IPS-11a (cell line): Measurements from ENCODE around the gene METAP1.
"Not testable (repeated sequence)": the region's sequence is repeated elsewhere in the genome, so short reads cannot be mapped to it uniquely, and the experiment has no call there.

Source experiments
- H3K4me3 ChIP-seq: one replicate; pipeline ENCODE4 v1.5.1; 2013; ENCODE audit warnings: low read depth, low read length, control low read depth

The METAP1 gene

GRCh38 chr4:99054428-99054994 lies 59.0 kb downstream of the METAP1 start:
- H3K4me3 ChIP-seq, result no peak overlapping the region

- no peak overlapping the region for H3K4me3 ChIP-seq
These were observed 62.7 kb downstream of the METAP1 start for GRCh38 chr4:99058228-99058627.

GRCh38 chr4:99059550-99059949 lies 64.0 kb downstream of the METAP1 start:
- no peak overlapping the region for H3K4me3 ChIP-seq

- H3K4me3 ChIP-seq, result no peak overlapping the region
These were observed 65.7 kb downstream of the METAP1 start for GRCh38 chr4:99061048-99061700.

GRCh38 chr4:99062120-99062519 lies 66.6 kb downstream of the METAP1 start:
- H3K4me3 ChIP-seq, result no peak overlapping the region

GRCh38 chr4:99065521-99065920 lies 70.0 kb downstream of the METAP1 start:
- not testable (repeated sequence) for H3K4me3 ChIP-seq

GRCh38 chr4:99067617-99068016 lies 72.1 kb downstream of the METAP1 start:
- H3K4me3 ChIP-seq, result no peak overlapping the region

GRCh38 chr4:99071159-99071558 lies 75.6 kb downstream of the METAP1 start:
- no peak overlapping the region for H3K4me3 ChIP-seq

- H3K4me3 ChIP-seq, result no peak overlapping the region
These were observed 79.3 kb downstream of the METAP1 start for GRCh38 chr4:99074816-99075215.

GRCh38 chr4:99076292-99076976 lies 80.9 kb downstream of the METAP1 start:
- H3K4me3 ChIP-seq, result no peak overlapping the region

GRCh38 chr4:99077177-99077576 lies 81.7 kb downstream of the METAP1 start:
- no peak overlapping the region for H3K4me3 ChIP-seq

GRCh38 chr4:99078336-99078735 lies 82.8 kb downstream of the METAP1 start:
- H3K4me3 ChIP-seq, result no peak overlapping the region

GRCh38 chr4:99078931-99079624 lies 83.6 kb downstream of the METAP1 start:
- H3K4me3 ChIP-seq, result no peak overlapping the region

GRCh38 chr4:99079625-99080295 lies 84.2 kb downstream of the METAP1 start:
- H3K4me3 ChIP-seq, result no peak overlapping the region

- not testable (repeated sequence) for H3K4me3 ChIP-seq
These were observed 85.3 kb downstream of the METAP1 start for GRCh38 chr4:99080869-99081268.

GRCh38 chr4:99082192-99082591 lies 86.7 kb downstream of the METAP1 start:
- no peak overlapping the region for H3K4me3 ChIP-seq

GRCh38 chr4:99084595-99084994 lies 89.1 kb downstream of the METAP1 start:
- no peak overlapping the region for H3K4me3 ChIP-seq

- peak overlapping the region; percentile 82 for H3K4me3 ChIP-seq
These were observed 92.5 kb downstream of the METAP1 start for GRCh38 chr4:99088023-99088449.

- peak within 1 kb of the TSS; percentile 88 for H3K4me3 ChIP-seq
These were observed 93.2 kb downstream of the METAP1 start, which contains the start of gene ADH5 for GRCh38 chr4:99088481-99089365. TSS of gene ADH5 (minus strand) at chr4:99088788. CDS start at chr4:99088700, 88 bp downstream.
